ENCODE results near the gene PDE11A. TPM values are rescaled to one million over a fixed set of nuclear protein-coding genes. Genes with fewer than 3 reads are reported as not detected.

The PDE11A gene
- total RNA-seq, 4 donors from 2014 or later, result under 0.01 to 0.58 (median under 0.01) TPM; not detected in 1

DNA sequence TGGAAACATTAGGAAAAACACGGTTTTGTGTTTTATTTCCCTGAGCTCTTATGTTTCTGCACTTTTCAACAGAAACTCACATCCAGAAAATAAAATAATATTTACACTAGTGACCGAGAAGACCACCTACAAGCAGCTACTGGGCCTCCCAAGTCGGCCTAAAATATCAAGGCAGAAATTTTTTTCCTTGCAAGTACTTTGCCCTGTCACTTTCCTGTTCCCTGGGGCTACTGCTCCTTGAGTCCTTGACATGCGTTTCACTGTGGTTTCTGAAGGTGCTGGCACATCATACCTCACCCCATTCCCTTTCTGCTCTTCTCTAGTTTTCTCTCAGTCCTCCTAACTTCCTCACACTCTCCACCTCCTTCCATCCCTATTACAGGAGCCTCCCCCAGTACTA lies 400.9 kb downstream of the PDE11A start:
- no peaks in the 10 kb centered on the region for H3K36me3 ChIP-seq
- H3K27me3 ChIP-seq, result peaks cover 0 to 15% (median 0%) of the 10 kb centered on the region in 4 donors
- no peak overlapping the region for H3K27ac ChIP-seq (replicated peaks in 1 of 4)
- WGBS, result 49% methylated on average over 4 of the region's 4 CpGs
- H3K4me3 ChIP-seq, result no peak overlapping the region
- H3K9me3 ChIP-seq, result no peaks in the 10 kb centered on the region
- DNase-seq (ENCODE audit: extremely low spot score), result no peak
- H3K4me1 ChIP-seq, result no peaks in the 10 kb centered on the region
- TF ChIP-seq, protein P1, sequence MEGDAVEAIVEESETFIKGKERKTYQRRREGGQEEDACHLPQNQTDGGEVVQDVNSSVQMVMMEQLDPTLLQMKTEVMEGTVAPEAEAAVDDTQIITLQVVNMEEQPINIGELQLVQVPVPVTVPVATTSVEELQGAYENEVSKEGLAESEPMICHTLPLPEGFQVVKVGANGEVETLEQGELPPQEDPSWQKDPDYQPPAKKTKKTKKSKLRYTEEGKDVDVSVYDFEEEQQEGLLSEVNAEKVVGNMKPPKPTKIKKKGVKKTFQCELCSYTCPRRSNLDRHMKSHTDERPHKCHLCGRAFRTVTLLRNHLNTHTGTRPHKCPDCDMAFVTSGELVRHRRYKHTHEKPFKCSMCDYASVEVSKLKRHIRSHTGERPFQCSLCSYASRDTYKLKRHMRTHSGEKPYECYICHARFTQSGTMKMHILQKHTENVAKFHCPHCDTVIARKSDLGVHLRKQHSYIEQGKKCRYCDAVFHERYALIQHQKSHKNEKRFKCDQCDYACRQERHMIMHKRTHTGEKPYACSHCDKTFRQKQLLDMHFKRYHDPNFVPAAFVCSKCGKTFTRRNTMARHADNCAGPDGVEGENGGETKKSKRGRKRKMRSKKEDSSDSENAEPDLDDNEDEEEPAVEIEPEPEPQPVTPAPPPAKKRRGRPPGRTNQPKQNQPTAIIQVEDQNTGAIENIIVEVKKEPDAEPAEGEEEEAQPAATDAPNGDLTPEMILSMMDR (IDR thresholded peaks at IDR 0.05), result no peak
- TF ChIP-seq POLR2AphosphoS5 (IDR thresholded peaks at IDR 0.05), result no peak
- TF ChIP-seq POLR2A (IDR thresholded peaks at IDR 0.05; ENCODE audit: low read depth), result no peak
- no peak for TF ChIP-seq EP300 (IDR thresholded peaks at IDR 0.05)
- intact Hi-C loops (cut with DNase I), result no loop called here

DNA sequence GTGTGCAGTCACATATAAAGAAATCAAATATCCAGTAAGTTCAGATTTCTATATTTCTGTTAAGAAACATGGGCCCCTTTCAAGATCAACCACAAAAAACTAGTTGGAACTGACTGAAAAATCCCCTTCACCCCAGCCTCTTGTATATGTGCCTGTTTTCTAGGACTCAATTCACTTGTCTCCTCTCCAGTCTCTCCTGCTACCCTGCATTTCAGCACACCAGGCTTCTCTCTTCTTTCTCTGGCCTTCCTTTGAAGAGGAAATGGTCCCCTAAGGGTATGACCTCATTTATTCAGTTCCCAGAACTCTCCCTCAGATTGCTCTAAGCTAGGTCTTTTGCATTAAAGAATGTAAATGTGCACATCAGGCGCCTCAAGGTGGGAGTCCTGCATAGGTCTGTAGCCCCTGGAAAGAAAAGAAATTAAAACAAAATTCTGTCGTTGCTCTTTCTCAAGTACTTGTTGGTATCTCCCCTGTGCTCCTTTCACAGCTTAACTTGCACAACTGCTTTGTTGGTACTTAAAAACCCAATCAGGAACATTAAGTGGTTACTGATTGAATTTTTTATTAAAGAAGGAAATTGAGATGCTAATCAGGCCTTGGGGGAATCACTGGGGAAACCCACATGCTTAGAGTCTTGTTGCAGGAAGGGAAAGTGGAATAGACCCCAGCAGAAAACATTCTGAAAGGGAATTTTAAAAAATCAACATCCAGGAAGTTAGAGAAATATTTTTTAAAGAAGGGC lies 401.6 kb downstream of the PDE11A start:
- H3K27ac ChIP-seq (replicated peaks in 1 of 4), result no peak overlapping the region
- H3K4me3 ChIP-seq, result no peak overlapping the region
- no peak for TF ChIP-seq EP300 (IDR thresholded peaks at IDR 0.05)
- TF ChIP-seq POLR2AphosphoS5 (IDR thresholded peaks at IDR 0.05), result no peak
- TF ChIP-seq POLR2A (IDR thresholded peaks at IDR 0.05; ENCODE audit: low read depth), result no peak
- TF ChIP-seq, protein P1 (IDR thresholded peaks at IDR 0.05), result no peak
- no peaks in the 10 kb centered on the region for H3K9me3 ChIP-seq
- intact Hi-C loops (cut with DNase I), result no loop called here
- H3K27me3 ChIP-seq, result peaks cover 0 to 10% (median 0%) of the 10 kb centered on the region in 4 donors
- no peaks in the 10 kb centered on the region for H3K4me1 ChIP-seq
- WGBS, result 55% methylated on average over 2 of the region's 2 CpGs
- DNase-seq (ENCODE audit: extremely low spot score), result no peak
- H3K36me3 ChIP-seq, result no peaks in the 10 kb centered on the region

DNA sequence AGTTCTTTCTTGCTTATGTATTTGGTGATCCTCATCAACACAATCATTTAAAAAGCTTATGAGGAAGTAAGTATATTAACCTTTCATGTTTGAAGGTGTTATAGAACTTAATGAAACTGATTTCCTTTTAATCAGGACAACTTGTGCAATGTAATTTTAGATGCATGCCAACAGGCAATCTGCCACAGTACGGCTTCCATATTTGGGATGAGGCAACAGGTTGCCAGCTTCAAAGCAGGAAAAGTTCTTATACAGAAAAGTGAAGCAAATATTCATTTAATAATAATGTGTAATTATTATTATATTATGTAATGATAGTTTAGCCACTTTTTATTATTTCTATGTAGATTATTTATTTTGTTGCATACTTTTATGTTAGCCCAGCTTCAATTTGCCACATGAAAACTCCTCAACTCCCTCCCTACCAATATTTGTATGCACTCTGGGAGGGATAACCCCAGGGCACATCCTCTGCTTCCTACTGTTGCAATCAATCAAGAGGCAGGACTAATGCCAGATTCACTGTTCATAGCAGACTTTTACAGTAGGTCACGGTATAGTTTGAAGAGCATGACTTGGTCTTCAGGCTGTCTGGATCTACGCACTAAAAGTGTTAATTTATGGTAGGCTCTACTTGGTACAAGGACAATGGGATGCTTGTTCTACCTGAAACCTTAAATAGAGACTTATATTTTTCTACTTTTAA lies 402.8 kb downstream of the PDE11A start:
- intact Hi-C loops (cut with DNase I), result no loop called here
- Histone ChIP-seq H3K4me3 (no peak overlapping the region), H3K27me3 (no peaks in the 10 kb centered on the region), H3K9me3 (no peaks in the 10 kb centered on the region), H3K27ac (replicated peaks in 1 of 4) (no peak overlapping the region), H3K4me1 (no peaks in the 10 kb centered on the region), H3K36me3 (no peaks in the 10 kb centered on the region)
- DNase-seq (ENCODE audit: extremely low spot score), result no peak
- 82% methylated on average over 3 of the region's 3 CpGs for WGBS
- TF ChIP-seq EP300 (IDR thresholded peaks at IDR 0.05), result no peak
- no peak for TF ChIP-seq POLR2AphosphoS5 (IDR thresholded peaks at IDR 0.05)
- TF ChIP-seq, protein P1 (IDR thresholded peaks at IDR 0.05), result no peak
- TF ChIP-seq POLR2A (IDR thresholded peaks at IDR 0.05; ENCODE audit: low read depth), result no peak

- WGBS, result 84% methylated on average over 5 of the region's 5 CpGs
- TF ChIP-seq EP300 (IDR thresholded peaks at IDR 0.05) (no peak), POLR2AphosphoS5 (IDR thresholded peaks at IDR 0.05) (no peak), POLR2A (IDR thresholded peaks at IDR 0.05; ENCODE audit: low read depth) (no peak)
- TF ChIP-seq, protein P1 (IDR thresholded peaks at IDR 0.05), result no peak
- intact Hi-C loops (cut with DNase I), result no loop called here
Observed at GRCh38 chr2:177669201-177669600, 403.4 kb downstream of the PDE11A start.

More at GRCh38 chr2:177669201-177669600, 403.4 kb downstream of the PDE11A start:
- H3K9me3 ChIP-seq, result no peaks in the 10 kb centered on the region
- no peaks in the 10 kb centered on the region for H3K27me3 ChIP-seq
- no peaks in the 10 kb centered on the region for H3K36me3 ChIP-seq
- H3K4me1 ChIP-seq, result no peaks in the 10 kb centered on the region
- DNase-seq (ENCODE audit: extremely low spot score), result no peak
- no peak overlapping the region for H3K4me3 ChIP-seq
- no peak overlapping the region for H3K27ac ChIP-seq (replicated peaks in 1 of 4)
